Measurements from ENCODE around the gene PARD3B.

GRCh38 chr2:204730603-204731002, 185.3 kb downstream of the PARD3B start:
- TF ChIP-seq POLR2A (IDR thresholded peaks at IDR 0.05; ENCODE audit: extremely low read depth, insufficient read length) = no peak
- no peak for TF ChIP-seq CTCF (IDR thresholded peaks at IDR 0.05; ENCODE audit: low read depth, low read length)
